ENCODE results near the gene CACNG4.

CACNG4 gene

DNA sequence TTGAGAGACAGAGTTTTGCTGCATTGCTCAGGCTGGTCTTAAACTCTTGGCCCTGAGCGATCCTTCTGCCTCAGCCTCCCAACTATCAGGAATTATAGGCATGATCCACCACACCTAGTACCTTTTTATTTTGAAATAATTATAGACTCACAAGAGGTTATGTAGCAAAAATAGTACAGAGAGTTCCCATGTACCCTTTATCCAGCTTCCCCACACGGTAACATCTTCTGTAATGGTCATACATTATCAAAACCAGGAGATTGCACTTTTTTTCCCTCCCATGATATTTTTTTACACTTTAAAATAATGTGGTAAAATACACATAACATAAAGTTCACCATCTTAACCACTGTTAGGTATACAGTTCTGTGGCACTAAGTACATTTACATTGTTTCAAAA lies 28.8 kb upstream of the CACNG4 start:
- no peak for TF ChIP-seq POLR2A (IDR thresholded peaks at IDR 0.05; ENCODE audit: low read depth, low read length)
- no peak for FAIRE-seq
- no peak for DNase-seq (ENCODE audit: insufficient read length, low spot score)

DNA sequence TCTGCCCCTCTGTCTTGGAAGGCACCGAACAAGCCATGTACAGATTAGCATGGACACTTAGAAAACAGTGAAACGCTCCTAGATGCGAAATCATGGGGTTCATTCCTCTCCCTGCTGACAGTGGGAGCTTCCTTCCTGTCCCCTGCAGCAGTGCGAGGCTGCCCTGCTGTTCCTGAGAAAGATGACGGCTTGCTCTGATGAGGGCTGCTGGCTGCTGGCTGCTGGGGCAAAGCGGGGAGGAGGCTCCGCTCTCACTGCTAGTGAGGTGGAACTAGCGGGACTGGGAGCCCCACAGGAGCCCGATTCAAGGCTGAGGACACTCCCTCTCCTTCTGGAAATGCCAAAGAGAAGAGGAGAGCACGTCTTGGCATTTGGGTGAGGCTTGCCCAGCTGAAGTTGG lies 25.9 kb upstream of the CACNG4 start:
- DNase-seq (ENCODE audit: insufficient read length, low spot score) (no peak), FAIRE-seq (no peak)
- no peak for TF ChIP-seq POLR2A (IDR thresholded peaks at IDR 0.05; ENCODE audit: low read depth, low read length)

DNA sequence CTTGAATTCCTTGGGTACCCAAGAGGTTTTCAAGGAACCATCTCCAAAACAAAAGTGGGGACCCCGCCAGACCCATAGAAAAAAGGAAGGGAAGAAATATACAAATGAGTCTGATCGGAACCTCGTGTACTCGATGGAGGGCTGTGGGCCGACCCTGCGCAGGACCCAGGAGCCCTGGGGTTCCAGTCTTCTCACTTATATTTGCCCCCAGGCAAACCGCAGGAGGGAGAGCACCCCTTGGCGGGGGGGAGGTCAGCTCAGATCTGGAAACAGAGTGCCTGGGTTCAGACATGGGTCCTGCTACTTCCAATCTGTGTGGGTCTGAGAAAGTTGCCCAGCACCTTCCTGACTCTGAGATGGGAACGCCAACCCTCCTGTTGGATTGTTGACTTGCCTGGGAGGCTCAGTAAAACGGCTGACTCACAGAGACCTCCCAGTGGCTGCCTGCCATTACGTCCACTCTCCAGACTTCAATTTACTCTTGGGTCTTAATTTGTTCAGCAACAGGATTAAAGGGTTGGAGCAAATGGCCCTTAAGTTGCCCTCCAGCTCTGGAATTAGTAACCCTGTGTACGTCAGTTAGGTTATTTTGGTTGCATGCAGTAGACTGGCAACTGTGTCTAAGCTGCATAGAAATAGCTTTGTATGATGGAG lies 24.9 kb upstream of the CACNG4 start:
- no peak for DNase-seq (ENCODE audit: insufficient read length, low spot score)
- no peak for TF ChIP-seq POLR2A (IDR thresholded peaks at IDR 0.05; ENCODE audit: low read depth, low read length)

DNA sequence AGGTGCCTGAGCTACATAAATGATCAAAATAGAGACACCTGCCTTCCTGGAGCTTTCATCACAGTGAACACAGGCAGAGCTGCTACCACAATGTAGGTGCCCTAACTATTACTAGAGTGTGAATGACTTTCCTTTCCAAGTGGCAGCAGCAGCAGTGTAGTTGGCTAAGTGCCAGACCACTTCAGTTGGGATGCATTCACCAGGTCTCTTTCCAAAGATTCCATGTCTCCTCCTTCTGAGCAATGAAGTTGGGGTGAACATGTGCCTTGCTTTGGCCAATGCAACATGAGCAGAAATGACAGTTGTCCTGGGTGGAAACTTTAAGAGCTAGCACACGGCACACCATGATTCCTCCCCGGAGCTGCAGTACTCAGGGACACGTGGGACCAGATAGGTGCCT lies 23.3 kb upstream of the CACNG4 start:
- TF ChIP-seq POLR2A (IDR thresholded peaks at IDR 0.05; ENCODE audit: low read depth, low read length), result no peak
- FAIRE-seq (no peak), DNase-seq (ENCODE audit: insufficient read length, low spot score) (no peak)

More for the DNA sequence above, 24.9 kb upstream of the CACNG4 start:
- FAIRE-seq, result no peak

DNA sequence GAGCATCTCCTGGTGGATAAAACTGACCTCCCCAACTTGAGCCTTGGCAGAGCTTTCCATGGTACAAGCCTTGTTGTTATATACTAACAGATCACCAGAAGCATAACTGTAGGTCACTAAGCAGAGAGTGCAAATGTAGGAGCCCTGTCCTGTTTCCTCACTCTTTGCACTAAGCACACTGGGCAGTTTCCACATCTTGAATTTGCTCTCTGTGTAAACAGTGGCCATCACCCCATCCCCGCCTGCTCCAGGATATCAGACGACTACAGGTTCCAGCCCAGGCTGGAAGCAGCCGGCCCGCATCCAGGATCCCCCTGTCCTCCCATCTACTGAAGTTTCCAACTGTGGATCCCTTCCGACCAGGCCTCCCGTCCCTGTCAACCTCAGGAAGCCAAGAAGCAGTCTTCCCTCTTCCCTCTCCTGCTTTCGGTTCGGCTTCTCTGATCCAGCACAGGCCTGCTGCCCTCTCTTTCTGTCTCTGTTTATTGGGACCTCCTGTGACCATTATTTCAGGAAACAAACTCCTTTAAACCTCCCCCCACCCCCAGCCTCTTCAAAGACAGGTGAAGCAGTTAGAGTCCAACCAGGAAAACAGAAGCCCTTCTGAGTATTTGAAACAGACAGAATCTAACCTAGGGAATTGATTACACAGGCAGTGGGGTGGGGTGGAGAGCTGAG lies 22.6 kb upstream of the CACNG4 start:
- DNase-seq (ENCODE audit: insufficient read length, low spot score) (no peak), FAIRE-seq (no peak)
- TF ChIP-seq POLR2A (IDR thresholded peaks at IDR 0.05; ENCODE audit: low read depth, low read length), result no peak

DNA sequence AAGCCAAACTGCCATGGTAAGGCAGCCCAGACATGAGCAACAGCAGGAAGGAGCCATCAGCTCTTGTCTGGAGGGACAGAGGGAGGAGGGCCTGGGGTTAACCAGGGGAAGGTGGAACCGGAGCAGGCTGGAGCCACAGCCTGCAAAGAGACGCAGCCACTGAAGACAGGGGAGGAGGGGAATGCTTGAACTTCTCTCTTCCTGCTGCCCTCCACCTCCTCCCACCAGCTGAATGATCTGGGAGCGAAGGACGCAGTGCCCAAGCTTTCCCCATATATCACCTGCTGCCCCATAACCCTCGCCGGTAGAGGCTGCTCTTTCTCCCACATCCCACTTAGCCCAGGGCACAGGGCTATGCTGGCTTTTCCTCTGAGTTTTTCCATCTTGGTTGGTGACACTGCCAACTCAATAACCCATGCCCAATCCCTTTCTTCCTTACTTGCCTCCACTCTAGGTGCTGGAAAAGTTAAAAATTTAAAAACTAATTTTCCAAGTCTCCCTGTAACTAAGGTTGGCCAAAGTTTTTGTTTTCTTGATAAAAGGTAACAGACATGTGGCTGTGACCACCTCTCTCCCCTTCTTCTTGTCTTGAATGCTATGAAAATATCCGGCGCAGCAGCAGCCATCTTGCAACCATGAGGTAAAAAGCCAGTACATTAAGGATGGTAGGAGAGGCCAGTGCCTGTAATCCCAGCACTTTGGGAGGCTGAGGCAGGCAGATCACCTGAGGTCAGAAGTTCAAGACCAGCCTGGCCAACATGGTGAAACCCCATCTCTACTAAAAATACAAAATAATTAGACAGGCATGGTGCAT lies 21.8 kb upstream of the CACNG4 start:
- no peak for TF ChIP-seq POLR2A (IDR thresholded peaks at IDR 0.05; ENCODE audit: low read depth, low read length)
- no peak for FAIRE-seq
- DNase-seq (ENCODE audit: insufficient read length, low spot score), result no peak

DNA sequence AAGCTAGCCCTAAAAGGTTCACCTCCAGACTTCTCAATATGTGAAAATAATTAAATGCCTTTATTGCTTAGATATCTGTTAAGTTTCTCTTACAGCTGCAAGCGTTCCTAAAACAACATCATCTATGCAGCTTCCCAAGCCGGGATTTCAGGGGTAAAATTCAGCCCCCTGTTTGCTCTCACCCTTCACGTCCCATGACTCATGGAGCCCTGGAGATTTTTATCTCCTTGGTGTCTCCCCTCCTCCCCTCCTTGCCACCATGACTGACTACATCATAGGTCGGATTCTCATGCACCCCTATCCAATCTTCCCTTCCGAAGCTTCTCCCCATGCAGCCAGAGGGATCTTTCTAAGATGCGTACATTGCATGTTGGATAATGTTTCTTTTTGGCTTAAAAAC lies 21.0 kb upstream of the CACNG4 start:
- FAIRE-seq (no peak), DNase-seq (ENCODE audit: insufficient read length, low spot score) (no peak)
- TF ChIP-seq POLR2A (IDR thresholded peaks at IDR 0.05; ENCODE audit: low read depth, low read length), result no peak

DNA sequence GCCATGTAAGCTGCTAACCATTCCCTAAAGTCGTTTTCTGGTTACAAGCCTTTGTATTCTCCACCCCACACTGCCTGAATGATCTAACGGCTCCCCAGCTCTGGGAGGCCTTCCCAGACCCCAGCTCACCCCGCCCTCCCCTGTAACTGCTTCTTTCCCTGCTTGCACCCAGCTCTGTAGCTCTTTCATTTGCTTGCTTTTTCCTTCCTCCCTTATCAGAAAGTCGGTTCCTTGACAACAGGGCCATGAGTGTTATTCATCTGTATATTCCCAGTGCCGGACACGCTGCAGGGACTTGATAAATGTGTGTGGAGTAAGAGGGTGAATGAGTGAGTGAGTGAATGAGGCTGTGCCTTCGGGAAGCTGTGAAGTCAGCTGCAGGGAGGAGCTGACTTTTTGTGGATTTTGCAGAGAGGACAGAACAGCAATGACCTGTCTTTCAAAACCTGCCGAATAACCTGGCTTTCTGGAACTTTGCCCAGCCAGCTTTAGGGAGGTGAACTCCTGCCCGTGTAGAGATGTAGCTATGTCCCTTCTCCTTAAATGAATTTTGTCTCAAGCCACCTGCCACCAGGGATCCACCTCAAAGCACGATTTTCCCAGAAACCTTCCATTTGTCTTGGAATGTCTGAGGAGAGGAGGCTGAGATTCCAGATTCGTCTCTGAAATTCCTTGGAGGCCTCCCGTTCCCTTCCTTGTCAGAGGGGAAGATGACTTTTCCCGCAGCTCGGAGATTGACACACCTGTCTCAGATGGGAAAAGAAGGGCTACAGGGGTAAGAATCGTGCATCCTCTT lies 20.0 kb upstream of the CACNG4 start:
- no peak for FAIRE-seq
- DNase-seq (ENCODE audit: insufficient read length, low spot score), result no peak

DNA sequence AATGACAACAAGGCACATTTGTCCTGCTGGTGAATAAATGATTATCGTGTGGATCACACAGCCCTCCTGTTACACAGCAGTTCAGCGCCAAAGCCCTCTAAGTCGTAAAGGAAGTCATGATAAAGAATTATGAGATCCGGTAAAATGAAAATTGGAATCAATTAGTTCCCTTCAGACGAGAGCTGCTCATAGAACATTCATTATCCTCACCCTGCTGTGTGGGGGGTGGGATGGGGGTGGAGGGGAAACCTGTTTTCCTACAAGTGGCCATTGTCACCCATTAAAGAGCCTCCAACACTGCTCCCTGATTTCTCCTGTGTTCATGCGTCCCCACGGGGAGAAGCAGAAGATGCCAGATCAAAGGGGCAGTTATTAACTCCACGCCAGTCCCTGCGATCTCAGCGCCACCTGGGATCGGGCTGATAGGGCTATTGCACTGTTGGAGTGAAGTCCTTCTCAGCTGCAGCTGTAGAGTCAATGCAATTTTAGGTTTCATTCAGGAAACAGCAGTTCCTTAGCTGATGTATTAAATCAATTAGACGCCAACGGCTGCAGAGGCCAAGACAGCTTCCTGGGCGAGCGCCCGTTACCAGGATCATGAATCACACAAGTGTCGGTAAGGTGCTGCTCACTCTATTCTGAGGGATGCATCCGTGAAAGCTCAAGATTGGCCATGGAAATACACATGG lies 19.2 kb upstream of the CACNG4 start:
- TF ChIP-seq POLR2A (IDR thresholded peaks at IDR 0.05; ENCODE audit: low read depth, low read length), result no peak
- no peak for DNase-seq (ENCODE audit: insufficient read length, low spot score)
- FAIRE-seq, result peak; percentile 30

More for the DNA sequence above, 20.0 kb upstream of the CACNG4 start:
- TF ChIP-seq POLR2A (IDR thresholded peaks at IDR 0.05; ENCODE audit: low read depth, low read length), result no peak

DNA sequence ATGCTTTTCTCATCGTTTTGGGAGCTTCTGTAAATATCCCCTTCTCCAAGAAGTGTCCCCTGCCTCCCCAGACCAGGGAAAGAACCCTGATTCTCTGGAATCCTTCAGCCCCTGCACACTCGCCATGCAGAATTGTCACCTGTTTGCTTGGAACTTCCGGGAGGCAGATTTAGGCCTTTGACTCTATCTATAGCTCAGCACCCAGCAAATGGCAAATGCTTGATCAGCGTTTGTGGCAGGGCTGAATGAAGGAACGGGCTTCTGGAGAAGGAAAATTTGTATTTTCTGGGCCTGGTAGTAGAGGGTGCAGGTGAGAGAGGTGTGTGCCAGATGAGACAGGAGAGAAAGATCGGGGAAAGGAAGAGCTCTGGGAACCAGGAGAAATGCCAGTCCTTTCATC lies 18.3 kb upstream of the CACNG4 start:
- FAIRE-seq, result no peak
- TF ChIP-seq POLR2A (IDR thresholded peaks at IDR 0.05; ENCODE audit: low read depth, low read length), result no peak
- DNase-seq (ENCODE audit: insufficient read length, low spot score), result no peak

DNA sequence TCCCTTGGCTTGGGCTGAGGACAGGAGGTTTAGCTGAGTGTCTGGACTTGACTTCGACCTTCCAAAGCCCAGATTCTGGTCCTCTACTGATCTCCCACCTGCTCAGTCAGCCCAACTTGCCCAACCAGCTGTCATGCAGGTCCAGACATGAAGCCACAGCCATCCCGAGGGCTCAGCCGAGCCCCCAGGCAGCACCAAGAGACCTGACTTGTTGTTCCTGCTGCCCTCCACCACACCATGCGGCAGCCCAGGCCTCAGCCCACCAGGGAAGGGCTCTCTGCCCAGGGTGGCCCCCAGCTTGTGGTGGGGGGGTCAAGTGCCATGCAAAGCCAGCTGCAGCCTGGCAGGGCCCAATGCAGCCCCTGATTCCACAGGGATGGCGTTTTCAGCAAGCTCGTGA lies 17.2 kb upstream of the CACNG4 start:
- no peak for DNase-seq (ENCODE audit: insufficient read length, low spot score)
- no peak for TF ChIP-seq POLR2A (IDR thresholded peaks at IDR 0.05; ENCODE audit: low read depth, low read length)
- FAIRE-seq, result no peak

DNA sequence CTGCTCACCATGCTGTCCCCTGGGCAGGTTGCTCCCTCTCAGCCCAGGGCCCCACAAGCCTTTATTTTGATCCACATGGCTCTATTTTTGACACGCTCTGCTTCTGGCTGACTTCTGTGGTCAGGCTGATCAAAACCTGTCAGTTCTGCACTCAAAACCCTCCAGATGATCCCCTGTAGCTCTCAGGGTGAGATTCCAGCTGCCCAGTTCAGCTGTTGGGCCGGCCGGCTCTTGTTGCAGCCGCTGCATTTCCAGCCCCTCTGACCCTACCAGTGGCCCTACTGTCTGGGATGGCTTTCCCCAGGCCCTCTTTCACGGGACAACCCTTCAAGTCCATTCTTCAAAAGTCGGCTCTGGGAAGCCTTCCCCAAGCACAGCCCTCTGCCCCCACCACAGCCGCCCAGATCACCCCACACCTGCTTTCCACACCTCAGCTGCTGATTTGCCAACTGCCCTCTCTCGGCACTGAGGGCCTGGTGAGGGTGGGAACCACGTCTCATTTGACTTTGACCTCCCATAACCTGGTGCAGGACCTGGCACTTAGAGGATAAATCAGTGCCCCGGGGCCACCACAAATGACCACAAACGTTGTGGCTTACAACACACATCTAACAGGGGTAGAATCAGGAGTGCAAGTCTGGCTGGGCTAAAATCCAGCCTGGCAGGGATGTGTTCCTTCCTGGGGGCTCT lies 16.3 kb upstream of the CACNG4 start:
- FAIRE-seq (no peak), DNase-seq (ENCODE audit: insufficient read length, low spot score) (no peak)
- TF ChIP-seq POLR2A (IDR thresholded peaks at IDR 0.05; ENCODE audit: low read depth, low read length), result no peak

DNA sequence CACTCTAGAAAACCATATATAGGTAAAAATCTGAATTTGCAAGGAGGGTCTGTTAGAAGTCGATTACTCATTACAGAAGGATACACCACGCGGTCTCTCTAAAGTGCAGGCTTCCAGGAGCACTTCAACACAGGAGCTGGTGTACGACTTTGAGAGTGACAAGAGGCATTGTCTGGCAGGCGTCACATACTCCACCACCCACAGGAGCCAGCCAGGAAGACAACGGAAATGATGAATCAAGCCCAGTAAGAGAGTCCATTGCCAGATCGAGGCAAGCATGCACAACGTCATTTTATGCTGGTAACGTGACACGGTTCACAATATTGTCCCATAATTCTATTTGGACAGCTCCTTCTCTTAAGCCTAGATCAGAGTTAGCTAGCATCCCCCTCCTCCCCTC lies 15.0 kb upstream of the CACNG4 start:
- no peak for FAIRE-seq

More for the DNA sequence above, 15.0 kb upstream of the CACNG4 start:
- no peak for TF ChIP-seq POLR2A (IDR thresholded peaks at IDR 0.05; ENCODE audit: low read depth, low read length)
- no peak for DNase-seq (ENCODE audit: insufficient read length, low spot score)

All from H54 (cell line).